Measurements from ENCODE around the gene TCAP.

DNA sequence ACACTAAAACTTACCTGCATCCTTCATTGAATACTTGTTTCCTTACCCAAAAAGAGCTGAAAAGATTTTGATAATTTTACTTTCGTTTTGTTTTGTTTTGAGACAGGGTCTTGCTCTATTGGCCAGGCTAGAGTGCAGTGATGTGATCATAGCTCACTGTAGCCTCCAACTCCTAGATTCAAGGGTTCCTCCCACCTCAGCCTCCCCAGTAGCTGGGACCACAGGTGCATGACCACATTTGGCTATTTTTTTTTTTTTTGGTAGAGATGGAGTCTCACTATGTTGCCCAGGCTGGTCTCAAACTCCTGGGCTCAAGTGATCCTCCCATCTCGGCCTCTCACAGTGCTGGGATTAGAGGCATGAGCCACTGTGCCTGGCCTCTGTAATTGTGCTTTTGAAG lies 10.0 kb upstream of the TCAP start:
- TF ChIP-seq, protein P1, sequence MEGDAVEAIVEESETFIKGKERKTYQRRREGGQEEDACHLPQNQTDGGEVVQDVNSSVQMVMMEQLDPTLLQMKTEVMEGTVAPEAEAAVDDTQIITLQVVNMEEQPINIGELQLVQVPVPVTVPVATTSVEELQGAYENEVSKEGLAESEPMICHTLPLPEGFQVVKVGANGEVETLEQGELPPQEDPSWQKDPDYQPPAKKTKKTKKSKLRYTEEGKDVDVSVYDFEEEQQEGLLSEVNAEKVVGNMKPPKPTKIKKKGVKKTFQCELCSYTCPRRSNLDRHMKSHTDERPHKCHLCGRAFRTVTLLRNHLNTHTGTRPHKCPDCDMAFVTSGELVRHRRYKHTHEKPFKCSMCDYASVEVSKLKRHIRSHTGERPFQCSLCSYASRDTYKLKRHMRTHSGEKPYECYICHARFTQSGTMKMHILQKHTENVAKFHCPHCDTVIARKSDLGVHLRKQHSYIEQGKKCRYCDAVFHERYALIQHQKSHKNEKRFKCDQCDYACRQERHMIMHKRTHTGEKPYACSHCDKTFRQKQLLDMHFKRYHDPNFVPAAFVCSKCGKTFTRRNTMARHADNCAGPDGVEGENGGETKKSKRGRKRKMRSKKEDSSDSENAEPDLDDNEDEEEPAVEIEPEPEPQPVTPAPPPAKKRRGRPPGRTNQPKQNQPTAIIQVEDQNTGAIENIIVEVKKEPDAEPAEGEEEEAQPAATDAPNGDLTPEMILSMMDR (IDR thresholded peaks at IDR 0.05): no peak
- no peak for TF ChIP-seq POLR2AphosphoS5 (IDR thresholded peaks at IDR 0.05; ENCODE audit: low read depth, low read length)
- TF ChIP-seq, protein P2, sequence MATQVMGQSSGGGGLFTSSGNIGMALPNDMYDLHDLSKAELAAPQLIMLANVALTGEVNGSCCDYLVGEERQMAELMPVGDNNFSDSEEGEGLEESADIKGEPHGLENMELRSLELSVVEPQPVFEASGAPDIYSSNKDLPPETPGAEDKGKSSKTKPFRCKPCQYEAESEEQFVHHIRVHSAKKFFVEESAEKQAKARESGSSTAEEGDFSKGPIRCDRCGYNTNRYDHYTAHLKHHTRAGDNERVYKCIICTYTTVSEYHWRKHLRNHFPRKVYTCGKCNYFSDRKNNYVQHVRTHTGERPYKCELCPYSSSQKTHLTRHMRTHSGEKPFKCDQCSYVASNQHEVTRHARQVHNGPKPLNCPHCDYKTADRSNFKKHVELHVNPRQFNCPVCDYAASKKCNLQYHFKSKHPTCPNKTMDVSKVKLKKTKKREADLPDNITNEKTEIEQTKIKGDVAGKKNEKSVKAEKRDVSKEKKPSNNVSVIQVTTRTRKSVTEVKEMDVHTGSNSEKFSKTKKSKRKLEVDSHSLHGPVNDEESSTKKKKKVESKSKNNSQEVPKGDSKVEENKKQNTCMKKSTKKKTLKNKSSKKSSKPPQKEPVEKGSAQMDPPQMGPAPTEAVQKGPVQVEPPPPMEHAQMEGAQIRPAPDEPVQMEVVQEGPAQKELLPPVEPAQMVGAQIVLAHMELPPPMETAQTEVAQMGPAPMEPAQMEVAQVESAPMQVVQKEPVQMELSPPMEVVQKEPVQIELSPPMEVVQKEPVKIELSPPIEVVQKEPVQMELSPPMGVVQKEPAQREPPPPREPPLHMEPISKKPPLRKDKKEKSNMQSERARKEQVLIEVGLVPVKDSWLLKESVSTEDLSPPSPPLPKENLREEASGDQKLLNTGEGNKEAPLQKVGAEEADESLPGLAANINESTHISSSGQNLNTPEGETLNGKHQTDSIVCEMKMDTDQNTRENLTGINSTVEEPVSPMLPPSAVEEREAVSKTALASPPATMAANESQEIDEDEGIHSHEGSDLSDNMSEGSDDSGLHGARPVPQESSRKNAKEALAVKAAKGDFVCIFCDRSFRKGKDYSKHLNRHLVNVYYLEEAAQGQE (IDR thresholded peaks at IDR 0.05; ENCODE audit: insufficient read depth in 1 of 2, low read depth in 2 of 2, low read length in 1 of 2): no peak
